ENCODE measurements around the gene THBD. TPM values are rescaled to one million over a fixed set of nuclear protein-coding genes. Genes with fewer than 3 reads are reported as not detected.

THBD gene
- total and polyA plus RNA-seq, 9 of the 15 experiments (the other 6 are each of a cell fraction or from before 2014, with no cell fraction given) = 0.07 to 0.49 (median 0.33) TPM

DNA sequence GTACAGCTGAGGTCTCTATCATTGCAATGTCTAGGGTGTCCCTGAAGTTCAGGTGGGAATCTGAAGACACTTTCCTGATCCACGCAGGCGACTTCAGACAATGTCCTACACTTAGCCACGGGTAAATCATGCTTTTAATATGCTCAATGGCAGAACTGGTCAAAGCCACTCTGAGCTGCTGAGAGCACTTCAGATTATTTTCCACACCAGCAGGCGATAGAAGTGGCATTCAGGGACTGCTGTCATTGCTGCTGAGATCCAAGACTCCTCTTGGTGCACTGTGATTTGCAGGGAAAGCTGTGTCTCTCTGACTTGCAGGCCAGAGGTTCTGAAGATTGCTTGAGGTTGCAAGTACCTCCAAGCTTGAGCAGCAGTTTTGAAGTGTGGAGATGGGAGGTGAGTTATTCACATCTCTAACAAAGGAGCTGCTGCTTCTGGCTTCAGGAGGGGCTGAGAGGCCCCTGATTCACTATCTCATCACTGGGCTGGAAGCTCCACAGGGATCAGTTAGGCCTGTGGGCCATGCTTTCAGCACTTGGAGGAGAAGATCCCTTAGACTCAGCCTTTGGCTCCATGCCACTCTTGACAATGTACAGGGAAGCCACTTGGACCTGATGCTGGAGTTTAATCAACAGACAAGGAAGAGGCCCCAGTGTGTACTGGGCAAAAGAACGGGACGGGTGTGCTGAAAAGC is 17.3 kb downstream of the THBD start:
- ChIA-PET POLR2A (no interaction called here), CTCF (ENCODE audit: low intra/inter-chr PET ratio) (no interaction called here)
- Histone ChIP-seq H3K9ac (ENCODE audit: insufficient read depth in 1 of 2, low read depth in 2 of 2, low read length in 2 of 2) (no peak overlapping the region), H3K4me3 (no peak overlapping the region), H3K27me3 (ENCODE audit: control insufficient read depth in 2 of 2, insufficient read depth in 2 of 2, low read length in 2 of 2) (peaks cover 0 to 21% of the 10 kb centered on the region in 2 experiments; a peak in 2 of 5 replicates), H3K9me1 (ENCODE audit: control insufficient read depth, insufficient read depth, low read length) (no peaks in the 10 kb centered on the region), H3K79me2 (ENCODE audit: control insufficient read depth, insufficient read depth, low read length) (no peaks in the 10 kb centered on the region), H3K4me2 (ENCODE audit: insufficient read depth, low read length) (no peak overlapping the region), H3K4me1 (replicated peaks in 1 of 2; ENCODE audit: control insufficient read depth in 2 of 2, insufficient read depth in 2 of 2, low read length in 2 of 2) (no peaks in the 10 kb centered on the region; a peak in 2 of 5 replicates), H3K36me3 (ENCODE audit: control insufficient read depth, insufficient read depth, low read length) (no peaks in the 10 kb centered on the region), H4K20me1 (replicated peaks; ENCODE audit: control insufficient read depth, insufficient read depth, low read length) (no peaks in the 10 kb centered on the region), H3K27ac (ENCODE audit: extremely low read depth, low read depth, low read length) (no peak overlapping the region), H3K9me3 (replicated peaks; ENCODE audit: control insufficient read depth, insufficient read depth, low read depth, low read length) (no peaks in the 10 kb centered on the region), H2AFZ (ENCODE audit: low read depth, low read length) (no peak overlapping the region)
- FAIRE-seq (no peak), ATAC-seq (no peak), DNase-seq (ENCODE audit: extremely low read depth in 1 of 4, low spot score in 3 of 4) (no peak)
- no TSS peak for BruUV-seq (replicated peaks)
- 36% methylated on average over 6 of the region's 6 CpGs for WGBS (ENCODE audit: insufficient coverage, low coverage, missing lambda C conversion rate)
- intact Hi-C loops (cut with micrococcal nuclease) (no loop called here), in situ Hi-C loops (cut with MboI) (no loop called here)
- TF ChIP-seq NCOA1 (IDR thresholded peaks at IDR 0.05; ENCODE audit: low read depth) (no peak), NELFE (IDR thresholded peaks at IDR 0.05; ENCODE audit: insufficient read depth, insufficient read length) (no peak), NR0B1 (IDR thresholded peaks at IDR 0.05; ENCODE audit: partially characterized antibody) (no peak), ZNF431 (CRISPR knock-in tag; IDR thresholded peaks at IDR 0.05) (no peak), NONO (IDR thresholded peaks at IDR 0.05; ENCODE audit: low read depth in 2 of 2, low read length in 1 of 2) (no peak), RAD51 (IDR thresholded peaks at IDR 0.05; ENCODE audit: borderline replicate concordance, low read depth) (no peak), JUN (IDR thresholded peaks at IDR 0.05; ENCODE audit: borderline replicate concordance, low read depth, low read length) (no peak), JUN (CRISPR knock-in tag; IDR thresholded peaks at IDR 0.05; ENCODE audit: borderline replicate concordance) (no peak), STAT6 (CRISPR knock-in tag; IDR thresholded peaks at IDR 0.05) (no peak), NFIX (CRISPR knock-in tag; IDR thresholded peaks at IDR 0.05; ENCODE audit: low read depth) (no peak), ZNF140 (CRISPR knock-in tag; IDR thresholded peaks at IDR 0.05) (no peak), IFI16 (CRISPR knock-in tag; IDR thresholded peaks at IDR 0.05) (no peak), POLR2G (IDR thresholded peaks at IDR 0.05; ENCODE audit: low read depth, low read length) (no peak), ZNF668 (CRISPR knock-in tag; IDR thresholded peaks at IDR 0.05) (no peak)
- TF ChIP-seq, protein P1, sequence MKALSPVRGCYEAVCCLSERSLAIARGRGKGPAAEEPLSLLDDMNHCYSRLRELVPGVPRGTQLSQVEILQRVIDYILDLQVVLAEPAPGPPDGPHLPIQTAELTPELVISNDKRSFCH (CRISPR knock-in tag; IDR thresholded peaks at IDR 0.05) = no peak
- TF ChIP-seq, protein P1 (tag; IDR thresholded peaks at IDR 0.05) = no peak
- TF ChIP-seq, protein P2, sequence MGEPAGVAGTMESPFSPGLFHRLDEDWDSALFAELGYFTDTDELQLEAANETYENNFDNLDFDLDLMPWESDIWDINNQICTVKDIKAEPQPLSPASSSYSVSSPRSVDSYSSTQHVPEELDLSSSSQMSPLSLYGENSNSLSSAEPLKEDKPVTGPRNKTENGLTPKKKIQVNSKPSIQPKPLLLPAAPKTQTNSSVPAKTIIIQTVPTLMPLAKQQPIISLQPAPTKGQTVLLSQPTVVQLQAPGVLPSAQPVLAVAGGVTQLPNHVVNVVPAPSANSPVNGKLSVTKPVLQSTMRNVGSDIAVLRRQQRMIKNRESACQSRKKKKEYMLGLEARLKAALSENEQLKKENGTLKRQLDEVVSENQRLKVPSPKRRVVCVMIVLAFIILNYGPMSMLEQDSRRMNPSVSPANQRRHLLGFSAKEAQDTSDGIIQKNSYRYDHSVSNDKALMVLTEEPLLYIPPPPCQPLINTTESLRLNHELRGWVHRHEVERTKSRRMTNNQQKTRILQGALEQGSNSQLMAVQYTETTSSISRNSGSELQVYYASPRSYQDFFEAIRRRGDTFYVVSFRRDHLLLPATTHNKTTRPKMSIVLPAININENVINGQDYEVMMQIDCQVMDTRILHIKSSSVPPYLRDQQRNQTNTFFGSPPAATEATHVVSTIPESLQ (CRISPR knock-in tag; IDR thresholded peaks at IDR 0.05) = no peak
